Suppressor macrophage (primary cell): ENCODE results near the gene HOXA10.

Experiments
- DNase-seq, 4 experiments: peaks; one replicate each; pipeline ENCODE4 v3.0.0-alpha.2; 2020 to 2022

HOXA10 gene

GRCh38 chr7:27203365-27203953 is 29.3 kb upstream of the HOXA10 start:
- no peak for DNase-seq

DNA sequence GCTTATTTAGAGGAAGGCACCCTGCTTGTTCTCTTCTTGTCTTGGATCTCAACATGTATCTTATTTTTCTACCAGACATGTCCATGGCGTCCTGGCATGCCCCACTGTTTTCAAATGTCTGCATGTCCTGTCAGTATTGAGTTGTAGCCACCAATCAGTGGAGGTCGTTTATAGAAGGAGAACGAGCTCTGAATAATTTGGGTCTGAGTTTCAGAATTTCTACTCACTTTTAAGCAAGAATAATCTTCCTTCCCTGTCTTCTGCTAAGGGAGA is 28.7 kb upstream of the HOXA10 start:
- no peak for DNase-seq

DNA sequence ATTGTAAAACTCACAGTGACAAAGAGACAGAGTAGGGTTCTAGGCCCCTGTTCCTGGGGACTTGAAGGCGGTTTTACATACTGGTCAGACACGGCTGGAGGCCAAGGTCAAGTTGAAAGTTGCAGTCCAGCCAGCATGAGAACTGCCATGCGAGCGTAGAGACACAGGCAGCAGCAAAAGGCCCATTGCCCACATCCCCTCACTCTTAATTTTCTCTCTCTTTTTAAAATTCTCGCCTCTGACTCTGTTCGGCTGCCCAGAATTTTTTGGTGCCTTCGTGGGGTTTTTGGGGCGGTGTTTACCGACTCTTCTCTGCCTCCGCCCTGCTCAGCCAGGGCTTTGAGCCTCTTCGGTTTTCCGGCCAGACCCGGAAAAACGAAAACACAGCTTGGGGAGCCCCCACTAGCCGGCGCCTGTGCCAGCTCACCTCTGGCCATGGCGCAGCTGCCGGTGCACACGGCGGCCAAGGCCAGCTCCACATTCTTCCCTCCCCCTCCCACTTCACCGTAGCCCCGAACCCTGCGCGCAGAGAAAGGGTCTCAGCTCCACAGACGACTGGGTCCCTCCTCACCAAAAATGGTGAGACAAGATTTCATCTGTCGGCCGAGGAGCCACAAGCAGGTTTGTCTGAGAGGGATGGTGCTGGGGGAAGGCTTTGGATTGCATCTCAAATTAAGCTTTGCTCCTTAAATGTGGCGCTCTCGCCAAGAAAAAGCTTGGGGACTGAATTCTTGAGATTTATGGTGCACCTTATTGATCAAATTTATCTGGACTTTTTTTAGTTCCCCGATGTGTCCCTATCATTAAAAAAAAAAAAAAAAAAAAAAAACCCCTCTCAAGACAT is 28.1 kb upstream of the HOXA10 start:
- no peak for DNase-seq

- no peak for DNase-seq
Measured at GRCh38 chr7:27201580-27202017, 27.5 kb upstream of the HOXA10 start.

- DNase-seq, result peak; percentile 54 to 76 (median 68)
Measured at GRCh38 chr7:27200761-27201579, 26.9 kb upstream of the HOXA10 start.

- DNase-seq, result peak in 1 of 4 experiments; percentile 47
Measured at GRCh38 chr7:27199849-27200760, 26.0 kb upstream of the HOXA10 start, which contains the start of gene HOXA13. Gene HOXA13, minus strand, starts transcription at chr7:27200091. Its CDS starts 14 bp downstream, at chr7:27200077.

DNA sequence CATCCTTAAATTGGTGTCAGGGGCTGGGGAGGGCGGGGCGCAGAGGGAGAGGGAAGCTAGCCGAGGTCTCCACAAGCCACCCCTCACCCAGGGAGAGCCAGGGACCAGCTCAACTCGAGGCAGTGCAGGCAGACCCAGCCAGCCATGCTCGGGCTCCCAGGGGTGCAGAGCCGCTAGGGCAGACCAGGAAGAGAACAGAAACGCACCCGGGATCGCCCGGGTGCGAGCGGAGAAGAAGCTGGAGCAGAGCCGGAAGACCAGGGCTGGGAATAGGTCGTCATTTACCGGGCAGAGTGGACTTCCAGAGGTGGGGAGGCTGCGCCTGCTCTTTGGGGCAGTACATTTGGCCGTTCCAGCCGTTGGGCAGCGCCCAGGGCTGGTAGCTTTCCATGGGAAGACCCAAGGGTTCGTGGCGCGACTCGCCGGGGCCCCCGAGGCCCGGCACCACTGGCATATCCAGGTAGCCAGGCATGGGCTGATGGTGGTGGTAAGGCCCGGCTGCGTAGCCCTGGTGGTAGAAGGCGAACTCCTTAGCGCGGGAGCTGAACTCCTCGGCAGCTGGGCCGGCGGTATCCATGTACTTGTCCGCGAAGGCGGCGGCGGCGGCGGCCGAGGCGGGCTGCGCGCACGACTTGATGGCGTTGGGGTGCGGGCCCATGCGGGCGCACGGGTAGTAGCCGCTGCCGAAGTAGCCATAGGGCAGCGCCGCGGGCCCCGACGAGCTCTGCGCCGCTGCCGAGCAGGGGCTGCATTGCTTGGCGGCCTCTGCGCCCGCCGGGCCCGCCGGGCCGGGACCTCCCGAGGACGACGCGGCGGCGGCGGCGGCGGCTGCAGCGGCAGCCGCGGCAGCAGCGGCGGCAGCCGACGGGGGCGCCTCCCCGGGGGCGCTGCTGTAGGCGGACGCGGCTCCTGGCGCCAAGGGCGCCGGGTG is 25.0 kb upstream of the HOXA10 start:
- peak in 1 of 4 experiments; percentile 50 for DNase-seq

- peak in 1 of 4 experiments; percentile 36 for DNase-seq
Measured at GRCh38 chr7:27198138-27198841, 24.2 kb upstream of the HOXA10 start.

DNA sequence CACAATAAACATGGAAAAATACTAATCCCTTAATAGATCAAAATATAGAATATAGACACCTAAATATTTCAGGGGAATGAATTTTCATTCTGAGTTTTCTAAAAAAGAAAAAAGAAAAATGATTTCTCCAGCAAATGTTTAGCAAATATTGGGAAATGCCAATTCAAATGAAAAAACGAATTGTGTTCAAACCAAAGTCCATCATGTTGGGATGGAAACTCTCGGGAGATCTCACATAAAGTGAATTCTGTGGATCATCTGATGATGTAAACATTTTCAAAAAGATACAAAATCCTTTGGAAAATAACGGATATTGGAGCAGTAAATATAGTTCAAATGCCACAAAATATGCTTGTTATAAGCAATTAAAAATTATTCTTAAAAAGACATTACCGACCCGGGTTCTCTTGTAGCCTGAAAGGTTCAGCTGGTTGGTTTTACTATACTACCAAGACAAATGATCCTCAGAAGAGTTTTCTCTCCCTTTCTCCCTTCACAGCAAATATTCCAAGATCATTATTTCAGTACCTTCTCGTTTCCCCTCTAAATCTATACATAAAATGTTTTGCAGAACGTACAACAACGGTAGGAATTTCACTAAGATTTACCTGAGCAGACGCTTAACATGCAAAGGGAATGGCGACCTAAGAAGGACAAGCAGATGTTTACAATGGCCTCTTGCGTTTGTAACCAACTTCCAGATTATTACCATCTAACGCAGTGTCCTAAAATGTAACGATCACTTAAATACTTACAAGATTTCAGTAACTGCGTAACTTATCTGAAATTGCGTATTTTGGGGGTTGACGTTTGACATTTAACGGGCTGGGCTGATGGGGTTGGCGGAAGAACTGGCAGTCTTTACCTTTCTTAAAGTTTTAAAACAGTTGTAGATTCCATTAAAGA is 23.3 kb upstream of the HOXA10 start:
- DNase-seq, result no peak

DNA sequence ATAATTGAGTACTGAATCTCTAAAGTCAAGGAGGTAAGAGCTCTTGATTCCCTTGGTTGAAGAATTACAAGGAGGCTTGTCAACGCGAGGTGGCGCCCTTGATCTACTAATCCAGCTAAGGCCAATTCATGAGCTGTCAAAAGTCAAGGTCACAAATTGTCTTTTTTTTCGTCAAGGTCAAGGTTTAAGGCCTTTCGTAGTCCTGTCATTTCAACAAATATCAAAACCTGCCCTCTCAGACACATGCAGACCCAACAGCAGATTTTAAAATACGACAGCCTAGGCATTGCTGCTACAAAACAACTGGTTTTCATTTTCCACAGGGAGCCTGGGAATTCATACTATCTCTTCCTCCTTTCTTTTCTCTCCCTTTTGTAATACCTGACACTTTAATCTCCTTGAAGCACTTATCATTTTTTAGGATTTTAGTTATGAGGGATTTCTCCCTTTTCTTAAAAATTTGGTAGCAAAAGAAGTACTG is 22.2 kb upstream of the HOXA10 start:
- peak; percentile 79 to 90 (median 88) for DNase-seq

- DNase-seq, result no peak
Measured at GRCh38 chr7:27194686-27195379, 20.7 kb upstream of the HOXA10 start.

DNA sequence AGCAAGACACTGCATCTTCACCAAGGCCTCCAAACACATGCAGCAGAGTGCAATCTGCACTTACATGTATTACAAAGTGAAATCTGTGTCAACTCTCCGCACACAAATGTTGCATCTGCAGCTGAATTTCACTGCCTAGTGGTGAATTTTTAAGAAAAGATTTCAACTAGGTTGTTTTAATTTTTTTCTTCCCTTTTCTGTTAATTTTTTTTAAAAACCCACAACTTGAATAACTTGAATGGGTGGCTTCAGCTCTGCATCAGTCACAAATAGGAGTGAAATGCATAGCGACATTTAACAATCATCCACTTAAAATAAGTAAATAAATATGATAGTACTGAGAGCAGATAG is 19.9 kb upstream of the HOXA10 start:
- DNase-seq, result no peak

DNA sequence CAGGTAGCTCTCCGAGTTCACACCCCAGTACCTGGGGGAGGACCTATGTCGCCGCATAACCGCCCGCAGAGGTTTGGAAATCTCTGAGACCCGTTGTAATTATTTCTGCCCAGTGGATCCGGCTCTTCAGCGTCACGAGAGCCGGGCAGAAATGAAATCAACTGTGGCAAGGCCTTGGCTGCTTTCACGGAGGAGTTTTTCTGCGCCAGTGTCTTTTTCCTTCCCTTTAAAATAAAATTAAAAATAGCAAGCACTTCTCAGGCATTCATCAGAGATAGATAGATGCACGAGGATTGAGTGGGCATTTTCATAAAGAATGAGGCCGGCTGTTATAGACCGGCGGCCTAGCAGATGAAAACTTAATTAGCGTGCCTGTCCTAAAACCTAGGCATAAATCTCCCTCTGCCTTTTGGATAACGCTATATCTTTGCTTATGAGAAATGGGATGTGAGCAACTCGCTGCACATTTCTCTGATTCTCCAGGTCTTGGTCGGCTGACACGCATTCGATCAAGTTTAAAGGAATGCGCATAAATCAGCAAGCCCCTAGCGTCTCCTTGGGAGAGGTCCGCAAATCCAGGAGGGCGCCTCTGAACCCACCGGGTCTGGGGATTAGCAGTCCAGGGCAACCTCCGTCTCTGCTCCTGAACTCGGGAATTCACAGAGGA is 19.3 kb upstream of the HOXA10 start:
- DNase-seq, result no peak

- peak; percentile 64 to 85 (median 80) for DNase-seq
Measured at GRCh38 chr7:27192546-27193334, 18.6 kb upstream of the HOXA10 start.

DNA sequence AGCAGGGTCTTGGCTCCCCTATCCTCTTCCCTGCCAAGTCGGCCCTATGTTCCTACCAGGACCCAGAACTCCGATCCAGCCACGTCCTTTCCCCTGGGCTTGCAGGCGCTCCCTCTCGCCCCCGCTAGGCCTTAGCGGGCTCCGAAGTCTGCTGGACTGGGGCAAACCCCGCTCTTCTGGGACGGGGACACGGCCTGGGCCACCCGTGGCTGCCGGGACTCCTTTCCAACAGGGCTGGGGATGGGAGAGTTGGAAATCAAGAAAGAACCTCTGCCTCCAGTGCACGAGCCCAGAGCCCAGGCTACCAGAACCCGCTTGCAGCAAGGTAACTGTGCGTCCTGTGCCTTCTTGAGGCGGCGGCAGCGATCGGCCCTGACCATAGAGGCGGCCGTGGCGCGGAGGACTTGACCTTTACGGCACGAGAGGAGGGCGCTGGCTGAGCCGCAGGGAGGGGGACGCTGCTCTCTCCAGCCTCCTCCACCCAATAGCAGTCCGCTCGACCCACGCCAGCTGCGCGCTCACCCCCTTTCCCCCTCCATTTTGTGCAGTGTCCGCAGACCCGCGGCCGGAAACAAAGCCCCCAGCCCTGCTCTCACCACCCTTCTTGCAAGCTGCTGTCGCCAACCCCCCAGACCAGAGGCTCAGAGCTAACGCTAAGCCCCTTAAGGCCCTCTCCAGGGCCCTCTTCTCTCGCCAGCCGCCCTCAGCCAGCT is 17.9 kb upstream of the HOXA10 start:
- DNase-seq, result no peak

- DNase-seq, result no peak
Measured at GRCh38 chr7:27191161-27191731, 17.1 kb upstream of the HOXA10 start.
